B cell (primary cell): Measurements from ENCODE around the gene CST9. TPM values are rescaled to one million over a fixed set of nuclear protein-coding genes. Genes with fewer than 3 reads are reported as not detected.

Source experiments
- ATAC-seq: fragments of 200-7000 bp; cut with Tn5 transposase; one replicate; pipeline ENCODE4 v1.10.0; 2021; ENCODE audit warnings: low read depth, mild to moderate bottlenecking, moderate number of reproducible peaks, moderate library complexity
- CTCF ChIA-PET: fragments of 350-600 bp; sonication (Branson Sonifier 250); formaldehyde crosslinking; loops from one replicate; lab custom pipeline; 2021; ENCODE audit warnings: antibody characterized with exemption, inconsistent platforms; lab: Charles Lee
- POLR2A ChIA-PET: fragments of 350-600 bp; sonication (Branson Sonifier 250); formaldehyde crosslinking; loops from one replicate; lab custom pipeline; 2021; ENCODE audit warnings: antibody characterized with exemption; lab: Charles Lee
- DNase-seq: peaks from one replicate; pipeline ENCODE4 v3.0.0; 2013
- H2AFZ ChIP-seq: 2 replicates; pipeline ENCODE4 v1.6.1; 2012; ENCODE audit warnings: mild to moderate bottlenecking, low read depth, low read length; ENCODE audit not compliant: insufficient read depth, poor library complexity, severe bottlenecking
- H3K27ac ChIP-seq, 2 donors: 1 replicate in 1 of 2; 2 replicates in 1 of 2; pipeline ENCODE4 v1.5.1; 2012 to 2013; ENCODE audit warnings: low read length in 2 of 2, mild to moderate bottlenecking in 2 of 2, moderate library complexity in 1 of 2
- H3K27me3 ChIP-seq, 4 experiments: fragments of 200-600 bp in 1 of 4; sonication (generic) in 1 of 4; replicated peaks in 1 of 4; 1 replicate in 2 of 4; 2 replicates in 2 of 4; pipeline versions ENCODE4 v1.6.1 to v1.7.0; 2013 to 2016; ENCODE audit warnings: low read length in 3 of 4, mild to moderate bottlenecking in 2 of 4, mixed read lengths in 1 of 4, moderate library complexity in 1 of 4; ENCODE audit not compliant: insufficient read depth in 4 of 4, control insufficient read depth in 3 of 4; ENCODE audit errors: control extremely low read depth in 1 of 4
- H3K36me3 ChIP-seq, 2 experiments: replicated peaks in 1 of 2; 1 replicate in 1 of 2; 2 replicates in 1 of 2; pipeline versions ENCODE4 v1.6.1 to v1.7.1; 2013; ENCODE audit warnings: low read length in 1 of 2; ENCODE audit not compliant: insufficient read depth in 2 of 2, control insufficient read depth in 1 of 2; ENCODE audit errors: control extremely low read depth in 1 of 2, extremely low read depth in 1 of 2
- H3K4me1 ChIP-seq, 2 donors: fragments of 200-600 bp in 1 of 2; sonication (generic) in 1 of 2; 1 replicate in 1 of 2; 2 replicates in 1 of 2; pipeline versions ENCODE4 v1.5.1 to v1.6.1; 2013 to 2017; ENCODE audit warnings: low read length in 2 of 2; ENCODE audit not compliant: control insufficient read depth in 2 of 2, insufficient read depth in 2 of 2
- H3K4me2 ChIP-seq: replicated peaks from 2 replicates; pipeline ENCODE3; 2012; ENCODE audit warnings: mild to moderate bottlenecking, low read depth, low read length; ENCODE audit not compliant: poor library complexity, severe bottlenecking
- H3K4me3 ChIP-seq, 5 experiments: fragments of 200-600 bp in 1 of 5; sonication (generic) in 1 of 5; 1 replicate in 3 of 5; 2 replicates in 2 of 5; pipeline versions ENCODE4 v1.5.1 to v1.7.0; 2011 to 2016; ENCODE audit warnings: low read length in 4 of 5, mild to moderate bottlenecking in 4 of 5, low read depth in 2 of 5, control low read depth in 1 of 5, moderate library complexity in 1 of 5; ENCODE audit not compliant: insufficient read depth in 1 of 5; ENCODE audit errors: control extremely low read depth in 1 of 5, extremely low read depth in 1 of 5
- H3K79me2 ChIP-seq: fragments of 200-600 bp; sonication (generic); one replicate; pipeline ENCODE4 v1.6.0; 2016; ENCODE audit warnings: low read length; ENCODE audit not compliant: control insufficient read depth, insufficient read depth
- H3K9ac ChIP-seq: fragments of 200-600 bp; sonication (generic); 2 replicates; pipeline ENCODE4 v1.6.1; 2017; ENCODE audit warnings: mild to moderate bottlenecking, low read length, moderate library complexity
- H3K9me3 ChIP-seq, 3 donors: one replicate each; pipeline versions ENCODE4 v1.6.1 to v1.7.1; 2013; ENCODE audit warnings: low read length in 2 of 3; ENCODE audit not compliant: control insufficient read depth in 2 of 3, insufficient read depth in 1 of 3; ENCODE audit errors: control extremely low read depth in 1 of 3
- H4K20me1 ChIP-seq: 2 replicates; pipeline ENCODE4 v1.6.0; 2012; ENCODE audit warnings: mild to moderate bottlenecking, low read length; ENCODE audit not compliant: insufficient read depth, control insufficient read depth, poor library complexity, severe bottlenecking
- H3K27ac Mint-ChIP-seq: one replicate; pipeline ENCODE4 v1.8.0; 2021; ENCODE audit warnings: mixed read lengths
- H3K27me3 Mint-ChIP-seq: one replicate; pipeline ENCODE4 v1.8.0; 2021; ENCODE audit warnings: mixed read lengths
- H3K4me1 Mint-ChIP-seq: one replicate; pipeline ENCODE4 v1.8.0; 2021; ENCODE audit warnings: mixed read lengths
- H3K4me3 Mint-ChIP-seq: one replicate; pipeline ENCODE4 v1.8.0; 2021; ENCODE audit warnings: mixed read lengths
- H3K9me3 Mint-ChIP-seq: one replicate; pipeline ENCODE4 v1.8.0; 2022; ENCODE audit warnings: mixed read lengths; ENCODE audit not compliant: insufficient read depth
- CTCF ChIP-seq: fragments of 200-600 bp; IDR thresholded peaks from one replicate; pipeline ENCODE4 v1.8.0; 2022; ENCODE audit warnings: antibody characterized with exemption, mild to moderate bottlenecking
- EZH2 ChIP-seq: IDR thresholded peaks from 2 replicates; pipeline ENCODE4 v1.6.1; 2012; ENCODE audit warnings: borderline replicate concordance, low read depth, mild to moderate bottlenecking, moderate library complexity, low read length; ENCODE audit not compliant: insufficient read depth, poor library complexity, severe bottlenecking
- WGBS: methylation state at CpG from one replicate; pipeline ENCODE4 v1.1.5; 2013; ENCODE audit warnings: missing lambda C conversion rate; ENCODE audit not compliant: insufficient coverage; 5-methylcytosine and 5-hydroxymethylcytosine counted together
- intact Hi-C: fragments of 100-400 bp; cut with micrococcal nuclease; formaldehyde crosslinking; loops from one replicate; pipeline ENCODE4 v1.10.0; 2022
- polyA plus RNA-seq: library from polyadenylated mRNA; depleted of rRNA; stranded (reverse); fragments of >200 nt; gene quantifications from 2 replicates; pipeline ENCODE4 v1.2.3, GENCODE V29; 2012
- total RNA-seq, 2 donors: library from RNA; stranded (reverse); fragments of 120-200 nt in 1 of 2; gene quantifications; 1 replicate in 1 of 2; 2 replicates in 1 of 2; pipeline versions ENCODE4 v1.2.3 to v1.2.4, GENCODE V29; 2013 to 2022

The CST9 gene
- total and polyA plus RNA-seq, 2 donors (not counting 1 experiment from before 2014, with no cell fraction given) = not detected

GRCh38 chr20:23653400-23653938, 47.8 kb upstream of the CST9 start:
- 100% methylated on average over 3 of the region's 3 CpGs for WGBS
- DNase-seq (no peak), ATAC-seq (no peak)
- Histone ChIP-seq H3K4me2 (no peak overlapping the region), H3K9me3 (no peaks in the 10 kb centered on the region), H2AFZ (no peak overlapping the region), H3K36me3 (no peaks in the 10 kb centered on the region), H3K9ac (no peak overlapping the region), H3K79me2 (no peaks in the 10 kb centered on the region), H3K27me3 (no peaks in the 10 kb centered on the region), H3K4me1 (peaks cover 5 to 11% of the 10 kb centered on the region in 2 donors), H4K20me1 (no peaks in the 10 kb centered on the region), H3K4me3 (no peak overlapping the region), H3K27ac (no peak overlapping the region)
- Mint-ChIP-seq H3K27ac (no peak overlapping the region), H3K9me3 (no peaks in the 10 kb centered on the region), H3K4me3 (no peak overlapping the region), H3K27me3 (peaks cover 17% of the 10 kb centered on the region), H3K4me1 (peaks cover 6% of the 10 kb centered on the region)
- ChIA-PET CTCF (interaction anchor here (1.5 kb wide), 1 partner anchor 10 kb away, joined by 3 read pairs; no protein-coding TSS in a partner anchor), POLR2A (no interaction called here)
- intact Hi-C loops = no loop called here
- TF ChIP-seq EZH2 = no peak
- no peak for TF ChIP-seq CTCF

DNA sequence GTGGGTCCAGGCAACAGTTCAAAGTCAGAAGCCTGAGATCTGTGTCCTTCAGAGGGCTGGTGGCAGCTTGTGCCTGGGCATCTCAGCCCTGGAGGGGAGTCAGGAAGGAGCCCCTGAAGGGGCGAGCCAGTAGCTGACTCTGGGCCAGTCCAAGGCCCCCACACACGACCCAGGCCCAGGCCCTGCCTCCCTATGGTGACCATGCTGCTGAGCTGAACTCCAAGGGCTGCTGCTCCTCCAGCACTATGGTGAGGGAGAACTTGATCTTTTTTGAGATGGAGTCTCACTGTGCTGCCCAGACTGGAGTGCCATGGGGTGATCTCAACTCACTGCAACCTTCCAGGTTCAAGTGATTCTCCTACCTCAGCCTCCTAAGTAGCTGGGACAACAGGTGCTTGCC, 47.2 kb upstream of the CST9 start:
- Mint-ChIP-seq H3K9me3 (no peaks in the 10 kb centered on the region), H3K27me3 (peaks cover 17% of the 10 kb centered on the region), H3K4me1 (peaks cover 6% of the 10 kb centered on the region), H3K4me3 (no peak overlapping the region), H3K27ac (no peak overlapping the region)
- ATAC-seq (no peak), DNase-seq (no peak)
- H3K27ac ChIP-seq = no peak overlapping the region
- H3K4me2 ChIP-seq = no peak overlapping the region
- 94% methylated on average over 2 of the region's 2 CpGs for WGBS
- no peak overlapping the region for H3K9ac ChIP-seq
- H3K9me3 ChIP-seq = no peaks in the 10 kb centered on the region
- no peaks in the 10 kb centered on the region for H4K20me1 ChIP-seq
- peaks cover 5 to 11% of the 10 kb centered on the region in 2 donors for H3K4me1 ChIP-seq
- intact Hi-C loops = no loop called here
- TF ChIP-seq CTCF (no peak), EZH2 (no peak)
- H3K79me2 ChIP-seq = no peaks in the 10 kb centered on the region
- ChIA-PET CTCF (interaction anchor here (1.5 kb wide), 1 partner anchor 10 kb away, joined by 3 read pairs; no protein-coding TSS in a partner anchor), POLR2A (no interaction called here)
- no peaks in the 10 kb centered on the region for H3K36me3 ChIP-seq
- no peak overlapping the region for H3K4me3 ChIP-seq
- H2AFZ ChIP-seq = no peak overlapping the region
- H3K27me3 ChIP-seq = no peaks in the 10 kb centered on the region
